GM21526 (cell line): ENCODE results near the gene KCNG2.

Experiments used
- ATAC-seq: cut with Tn5 transposase; IDR thresholded peaks from one replicate; pipeline ENCODE4 v1.9.1; 2021; ENCODE audit warnings: moderate library complexity; ENCODE audit not compliant: unreplicated experiment, low FRiP score

KCNG2 gene

DNA sequence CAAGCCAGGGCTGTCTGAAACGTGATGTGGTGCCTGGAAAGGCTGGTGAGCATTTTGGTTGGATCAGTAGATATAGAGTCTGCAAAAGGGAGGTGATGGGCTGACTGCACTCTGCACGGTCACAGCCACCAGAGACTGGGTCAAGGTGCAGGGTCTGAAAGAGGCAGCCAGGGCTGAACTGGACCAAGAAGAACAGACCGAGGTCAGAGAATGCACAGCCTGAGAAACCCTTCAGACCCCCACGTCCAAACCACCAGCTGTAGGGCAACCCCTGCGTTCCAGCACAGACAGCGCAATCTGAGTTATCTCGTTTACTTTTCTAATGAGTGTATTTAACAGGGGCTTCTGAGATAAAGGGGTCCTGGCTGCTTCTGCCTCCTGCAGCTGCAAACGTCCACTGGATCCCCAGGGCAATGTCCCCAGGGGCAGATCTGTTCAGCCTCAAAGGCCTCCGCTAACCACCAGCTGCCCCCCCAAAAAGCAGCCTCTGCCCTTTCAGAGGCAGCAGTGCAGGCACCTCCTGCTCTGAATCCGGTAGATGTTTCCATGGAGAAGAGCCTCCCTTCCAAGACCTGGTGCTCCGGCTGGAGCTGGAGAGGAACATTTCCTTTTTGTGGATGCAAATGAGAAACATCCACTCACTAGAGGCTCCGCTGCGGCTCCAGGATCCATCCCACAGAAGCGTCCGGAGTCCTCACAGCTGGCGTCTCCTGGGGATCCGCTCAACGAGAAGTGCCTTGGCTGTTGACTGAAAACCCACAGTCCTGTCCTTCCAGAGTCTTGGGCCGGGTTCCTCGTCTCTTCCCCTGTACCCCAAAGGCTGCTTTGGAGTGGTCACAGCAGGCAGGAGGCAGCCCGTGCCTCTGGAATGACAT, 970 bp upstream of the KCNG2 start:
- no peak for ATAC-seq

DNA sequence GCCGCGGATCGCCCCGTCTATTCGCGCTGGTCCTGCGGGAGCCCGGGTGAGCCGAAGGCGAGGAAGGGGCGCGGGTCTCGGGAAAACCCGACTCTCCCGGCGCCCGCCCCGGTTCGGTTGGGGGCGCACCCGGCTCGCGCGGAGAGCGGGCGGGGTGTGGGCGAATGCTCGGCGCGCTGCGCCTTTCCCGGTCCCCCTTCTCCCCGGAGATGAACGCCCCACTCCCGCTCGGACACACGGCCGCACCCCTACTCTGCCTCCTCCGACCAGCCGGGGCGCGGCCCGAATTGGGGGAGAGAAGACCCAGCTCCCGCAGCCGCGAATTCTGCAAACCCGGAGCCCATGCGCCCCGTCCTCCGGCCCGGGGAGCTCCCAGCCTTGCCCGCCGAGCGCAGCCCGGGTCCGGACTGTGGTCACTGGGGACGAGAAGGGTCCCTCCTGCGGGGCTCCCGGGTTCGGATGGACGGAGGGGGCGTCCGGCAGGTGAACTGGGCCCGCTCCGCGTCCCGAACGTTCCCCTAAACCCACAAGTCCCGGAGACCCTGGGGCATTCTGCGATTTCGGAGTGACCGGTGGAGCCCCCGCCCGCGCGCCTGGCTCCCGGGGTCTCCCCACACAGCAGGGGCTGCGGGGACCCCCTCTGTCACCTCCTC, 734 bp downstream of the KCNG2 start:
- no peak for ATAC-seq

DNA sequence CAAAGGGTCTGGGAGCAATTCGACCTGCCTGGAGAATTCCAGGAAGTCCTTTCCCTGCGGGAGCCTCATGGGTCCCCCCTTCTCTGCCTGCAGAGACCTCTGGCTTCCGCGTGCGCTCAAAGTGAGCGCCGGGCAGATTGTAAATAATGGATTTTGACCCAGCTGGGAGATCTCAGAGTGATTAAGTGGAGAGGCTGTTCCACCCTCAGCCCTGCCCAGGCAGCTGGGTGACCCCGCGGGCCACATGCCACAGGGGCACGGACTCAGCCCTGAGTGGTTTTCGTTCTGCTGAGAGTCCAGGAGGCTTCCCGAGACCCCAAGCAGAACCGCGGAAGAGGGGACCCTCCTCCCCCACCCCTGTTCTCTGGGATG, 1.2 kb downstream of the KCNG2 start:
- no peak for ATAC-seq

GRCh38 chr18:79799619-79800370, 2.1 kb downstream of the KCNG2 start:
- no peak for ATAC-seq

DNA sequence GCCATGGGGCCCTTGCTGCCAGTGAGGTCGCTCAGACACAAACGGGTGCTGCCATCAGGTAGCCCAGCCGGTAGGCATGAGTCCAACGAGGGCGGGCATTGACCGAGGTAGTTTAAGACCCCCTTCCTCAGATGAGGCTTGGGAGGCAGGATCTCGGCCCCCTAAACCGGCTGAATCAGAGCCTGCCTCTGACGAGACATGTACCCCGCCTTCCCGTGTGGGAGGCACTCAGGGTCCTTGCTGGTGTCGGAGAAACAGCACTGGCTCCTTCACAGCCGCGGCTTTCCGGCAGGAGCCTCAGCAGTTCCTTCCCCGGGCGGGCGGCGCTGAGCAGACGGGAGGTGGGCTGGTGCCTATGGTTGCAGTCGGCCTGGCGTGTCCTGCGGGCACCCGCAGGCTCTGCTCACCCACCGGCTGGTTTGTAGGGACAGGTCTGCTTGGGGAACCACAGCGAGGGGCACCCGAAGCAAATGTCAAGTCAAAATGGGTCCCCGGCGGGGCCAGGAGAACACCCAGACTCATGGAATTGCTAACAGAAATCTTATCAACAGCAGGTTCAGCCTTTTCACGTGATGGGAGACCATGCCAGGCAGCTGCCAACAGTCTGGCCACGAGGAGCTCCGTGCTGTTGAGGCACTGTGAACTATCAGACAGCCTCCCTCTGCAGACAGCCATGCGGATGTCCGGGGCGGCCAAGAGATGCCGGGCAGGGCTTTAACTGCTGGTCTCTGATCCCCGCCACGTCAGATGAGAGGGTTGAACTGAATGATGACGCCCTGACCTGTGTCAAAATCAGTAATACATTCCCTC, 2.8 kb downstream of the KCNG2 start:
- ATAC-seq = no peak

DNA sequence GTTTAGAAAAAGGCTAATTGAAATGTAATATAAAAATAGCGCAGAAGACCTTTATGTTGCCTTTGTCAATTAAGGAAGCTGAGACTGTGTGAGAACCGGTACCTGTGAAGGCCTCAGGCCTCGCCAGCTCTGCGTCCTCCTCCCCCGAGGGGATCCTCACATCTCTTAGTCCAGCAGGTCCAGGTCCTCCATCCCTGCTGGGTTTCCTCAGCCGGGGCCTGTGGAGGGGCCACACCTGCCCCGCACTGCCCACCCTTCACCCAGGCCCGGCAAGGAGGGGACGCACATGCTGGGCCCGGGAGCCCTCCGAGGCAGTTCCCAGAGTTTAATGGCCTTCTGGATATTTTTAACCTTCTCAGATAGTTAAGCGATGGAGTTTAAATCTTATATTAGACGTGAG, 3.5 kb downstream of the KCNG2 start:
- ATAC-seq = no peak

- no peak for ATAC-seq
These were observed 3.9 kb downstream of the KCNG2 start for GRCh38 chr18:79801641-79802040.

GRCh38 chr18:79802298-79802697, 4.6 kb downstream of the KCNG2 start:
- ATAC-seq = no peak

DNA sequence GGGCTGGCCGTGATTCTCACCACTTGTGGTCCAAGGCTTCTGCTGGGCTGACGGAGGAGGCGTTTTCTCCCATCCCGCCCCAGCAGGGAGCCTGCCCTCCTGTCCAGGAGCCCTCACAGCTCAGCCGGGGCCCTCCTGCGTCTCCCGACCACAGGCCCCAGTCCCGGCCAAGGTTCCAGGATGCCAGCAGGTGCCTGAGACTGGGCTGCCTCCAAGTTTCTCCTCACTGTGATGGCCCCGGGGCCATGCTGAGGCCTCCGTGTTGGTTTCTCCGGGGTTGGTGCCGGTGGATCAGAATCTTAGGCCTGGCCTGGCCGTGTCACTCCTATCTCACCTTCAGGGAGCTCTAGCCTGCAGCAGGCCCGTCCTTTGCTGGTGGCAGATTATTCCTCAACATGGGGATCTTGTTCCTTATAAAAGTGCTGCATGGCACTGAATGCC, 5.9 kb downstream of the KCNG2 start:
- ATAC-seq = no peak

DNA sequence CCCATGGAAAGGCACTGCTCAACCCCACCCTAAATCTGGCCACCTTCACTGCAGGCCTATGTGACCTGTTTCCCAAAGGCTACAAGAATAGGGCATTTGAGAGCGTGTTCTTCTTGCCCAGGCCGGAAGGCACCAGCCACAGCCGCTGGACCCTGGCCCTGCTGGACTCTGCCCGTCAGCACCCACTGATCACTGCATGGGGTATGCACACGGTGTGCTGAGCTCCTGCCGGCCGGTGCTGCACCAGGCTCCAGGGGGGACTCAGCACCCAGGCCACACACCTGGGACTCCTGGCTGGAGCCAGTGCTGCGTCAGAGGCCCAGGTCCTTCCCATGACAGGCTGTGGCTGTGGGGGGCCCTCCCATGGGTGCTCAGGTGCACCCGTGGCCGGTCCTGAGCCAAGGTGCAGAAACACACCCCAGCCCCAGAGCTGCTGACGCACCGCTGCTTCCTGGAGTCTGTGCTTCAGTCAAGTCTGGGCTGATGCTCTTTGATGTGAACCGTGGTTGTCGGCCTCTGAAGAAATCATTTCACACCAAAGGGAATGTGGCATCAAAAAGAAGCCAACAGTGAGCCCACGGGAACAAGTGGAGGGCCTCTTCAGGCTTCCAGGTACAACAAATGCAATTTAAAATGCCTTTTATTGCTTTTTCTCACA, 6.5 kb downstream of the KCNG2 start:
- ATAC-seq = no peak

GRCh38 chr18:79805211-79805887, 7.6 kb downstream of the KCNG2 start:
- ATAC-seq = no peak

GRCh38 chr18:79805926-79806487, 8.3 kb downstream of the KCNG2 start:
- ATAC-seq = no peak

DNA sequence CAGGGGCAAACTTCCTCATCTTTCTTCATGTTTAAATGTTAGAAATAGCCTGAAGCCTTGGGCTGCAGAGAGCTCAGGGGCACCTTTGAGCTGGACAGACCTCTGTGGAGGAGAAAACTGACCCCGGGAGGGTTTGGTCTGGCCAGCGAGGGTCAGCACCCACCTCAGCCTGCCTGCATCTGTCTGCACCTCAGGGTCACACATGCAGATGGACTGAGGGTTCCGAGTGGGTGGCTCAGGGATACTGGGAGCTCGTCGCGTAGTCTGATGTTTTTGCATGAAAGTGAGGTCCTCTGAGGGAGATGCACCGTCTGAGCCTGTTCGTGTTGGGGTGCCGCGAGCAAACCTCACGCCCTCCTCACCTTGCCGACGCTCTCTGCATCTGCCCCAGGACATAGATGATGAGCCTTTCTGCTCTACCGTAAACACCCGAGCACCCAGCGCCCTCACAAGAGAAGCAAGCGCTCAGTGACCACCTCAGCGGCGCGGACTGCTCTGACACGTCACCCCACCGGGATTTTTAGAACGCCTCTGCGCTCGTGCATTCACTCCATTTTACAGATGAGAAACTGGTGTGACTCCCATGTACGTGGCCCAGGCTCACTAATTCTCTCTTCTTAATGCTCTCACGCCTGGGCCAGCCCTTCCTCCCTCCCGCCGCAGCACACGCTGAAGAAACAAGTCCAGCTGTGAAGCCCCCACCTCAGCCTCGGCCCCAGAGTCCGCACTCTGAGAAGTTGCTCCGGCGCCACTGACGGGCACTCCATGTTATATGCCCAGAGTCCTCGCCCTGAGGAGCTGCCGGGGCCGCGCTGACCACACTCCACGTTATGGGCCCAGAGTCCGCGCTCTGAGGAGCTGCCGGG, 9.5 kb downstream of the KCNG2 start:
- ATAC-seq = no peak

GRCh38 chr18:79809482-79810192, 11.9 kb downstream of the KCNG2 start:
- ATAC-seq = no peak

GRCh38 chr18:79812052-79812451, 14.3 kb downstream of the KCNG2 start:
- ATAC-seq = peak; percentile 71

- no peak for ATAC-seq
These were observed 16.6 kb downstream of the KCNG2 start for GRCh38 chr18:79814373-79814772.

DNA sequence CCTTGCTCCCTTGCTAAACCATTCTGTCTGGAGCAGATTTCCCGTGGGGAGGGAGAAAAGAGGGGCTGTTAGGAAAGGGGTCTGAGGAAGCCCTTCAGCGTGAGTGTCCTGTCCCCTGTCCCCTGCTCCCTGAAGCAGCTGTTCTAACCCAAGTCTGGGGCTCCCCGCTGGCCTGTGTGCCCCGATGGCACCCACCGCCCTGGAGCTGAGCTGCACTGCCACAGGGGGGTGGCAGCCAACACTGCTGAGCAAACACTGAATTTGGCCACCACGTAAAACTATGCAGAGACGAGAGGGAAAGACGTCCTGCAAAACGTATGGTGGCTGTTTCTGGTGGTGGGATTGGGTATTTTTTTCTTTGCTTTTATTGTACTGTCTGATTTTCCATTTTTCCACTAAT, 17.9 kb downstream of the KCNG2 start:
- ATAC-seq = no peak

- no peak for ATAC-seq
These were observed 18.4 kb downstream of the KCNG2 start for GRCh38 chr18:79816092-79816491.
